Fibroblast of skin of abdomen (primary cell): ENCODE data around the gene SPSB1.

Source experiments
- DNase-seq: peaks from one replicate; pipeline ENCODE4 v3.0.0-alpha.2; 2013

Gene SPSB1

GRCh38 chr1:9397997-9398526, 105.4 kb downstream of the SPSB1 start:
- DNase-seq, result peak; percentile 85

- no peak for DNase-seq
Observed at GRCh38 chr1:9399510-9400424, 107.1 kb downstream of the SPSB1 start.

- no peak for DNase-seq
Observed at GRCh38 chr1:9400425-9401079, 107.9 kb downstream of the SPSB1 start.

GRCh38 chr1:9401080-9401453, 108.4 kb downstream of the SPSB1 start:
- no peak for DNase-seq

- DNase-seq, result no peak
Observed at GRCh38 chr1:9402256-9402616, 109.5 kb downstream of the SPSB1 start.

GRCh38 chr1:9402717-9403225, 110.1 kb downstream of the SPSB1 start:
- DNase-seq, result no peak

GRCh38 chr1:9404117-9404914, 111.6 kb downstream of the SPSB1 start:
- DNase-seq, result no peak

GRCh38 chr1:9406111-9406510, 113.4 kb downstream of the SPSB1 start:
- DNase-seq, result no peak

- DNase-seq, result peak; percentile 87
Observed at GRCh38 chr1:9410737-9411297, 118.1 kb downstream of the SPSB1 start.

- peak; percentile 93 for DNase-seq
Observed at GRCh38 chr1:9413071-9413876, 120.6 kb downstream of the SPSB1 start.

GRCh38 chr1:9413877-9414213, 121.2 kb downstream of the SPSB1 start:
- peak; percentile 84 for DNase-seq

GRCh38 chr1:9416506-9416905, 123.8 kb downstream of the SPSB1 start:
- no peak for DNase-seq

- no peak for DNase-seq
Observed at GRCh38 chr1:9416918-9417500, 124.3 kb downstream of the SPSB1 start.

GRCh38 chr1:9417695-9418094, 125.0 kb downstream of the SPSB1 start:
- DNase-seq, result no peak

- DNase-seq, result no peak
Observed at GRCh38 chr1:9418851-9419250, 126.2 kb downstream of the SPSB1 start.
